GM18867 (cell line): ENCODE results near the gene PELO.
"Not testable (repeated sequence)": the region's sequence is repeated elsewhere in the genome, so short reads cannot be mapped to it uniquely, and the experiment has no call there.

ENCODE experiments used
- ATAC-seq: cut with Tn5 transposase; IDR thresholded peaks from one replicate; pipeline ENCODE4 v1.9.1; 2021; ENCODE audit warnings: mild to moderate bottlenecking, moderate library complexity; ENCODE audit not compliant: unreplicated experiment

The PELO gene

GRCh38 chr5:52799983-52800393 lies 12.3 kb downstream of the PELO start:
- peak; percentile 82 for ATAC-seq

GRCh38 chr5:52800394-52801213 lies 12.9 kb downstream of the PELO start:
- ATAC-seq: peak; percentile 49

GRCh38 chr5:52801329-52801728 lies 13.6 kb downstream of the PELO start:
- ATAC-seq: no peak

- no peak for ATAC-seq
Observed at GRCh38 chr5:52802272-52802973, 14.7 kb downstream of the PELO start.

- ATAC-seq: no peak
Observed at GRCh38 chr5:52802974-52803336, 15.2 kb downstream of the PELO start.

GRCh38 chr5:52804387-52804791 lies 16.7 kb downstream of the PELO start:
- no peak for ATAC-seq

- ATAC-seq: no peak
Observed at GRCh38 chr5:52804981-52805380, 17.3 kb downstream of the PELO start.

GRCh38 chr5:52805615-52806014 lies 17.9 kb downstream of the PELO start:
- ATAC-seq: no peak

GRCh38 chr5:52807037-52807436 lies 19.3 kb downstream of the PELO start:
- no peak for ATAC-seq

- ATAC-seq: no peak
Observed at GRCh38 chr5:52807723-52808122, 20.0 kb downstream of the PELO start.

- no peak for ATAC-seq
Observed at GRCh38 chr5:52808316-52808901, 20.7 kb downstream of the PELO start.

- ATAC-seq: no peak
Observed at GRCh38 chr5:52809884-52810283, 22.2 kb downstream of the PELO start.

GRCh38 chr5:52810426-52810825 lies 22.7 kb downstream of the PELO start:
- ATAC-seq: no peak

- no peak for ATAC-seq
Observed at GRCh38 chr5:52811067-52811749, 23.5 kb downstream of the PELO start.

GRCh38 chr5:52814352-52815148 lies 26.8 kb downstream of the PELO start:
- no peak for ATAC-seq

GRCh38 chr5:52817818-52818217 lies 30.1 kb downstream of the PELO start:
- ATAC-seq: no peak

- no peak for ATAC-seq
Observed at GRCh38 chr5:52818360-52818759, 30.6 kb downstream of the PELO start.

GRCh38 chr5:52818807-52819206 lies 31.1 kb downstream of the PELO start:
- ATAC-seq: not testable (repeated sequence)

GRCh38 chr5:52821901-52822300 lies 34.2 kb downstream of the PELO start:
- no peak for ATAC-seq

- no peak for ATAC-seq
Observed at GRCh38 chr5:52822437-52822836, 34.7 kb downstream of the PELO start.

- no peak for ATAC-seq
Observed at GRCh38 chr5:52824827-52825226, 37.1 kb downstream of the PELO start.
